ENCODE results near the gene AAR2.

AAR2 gene

DNA sequence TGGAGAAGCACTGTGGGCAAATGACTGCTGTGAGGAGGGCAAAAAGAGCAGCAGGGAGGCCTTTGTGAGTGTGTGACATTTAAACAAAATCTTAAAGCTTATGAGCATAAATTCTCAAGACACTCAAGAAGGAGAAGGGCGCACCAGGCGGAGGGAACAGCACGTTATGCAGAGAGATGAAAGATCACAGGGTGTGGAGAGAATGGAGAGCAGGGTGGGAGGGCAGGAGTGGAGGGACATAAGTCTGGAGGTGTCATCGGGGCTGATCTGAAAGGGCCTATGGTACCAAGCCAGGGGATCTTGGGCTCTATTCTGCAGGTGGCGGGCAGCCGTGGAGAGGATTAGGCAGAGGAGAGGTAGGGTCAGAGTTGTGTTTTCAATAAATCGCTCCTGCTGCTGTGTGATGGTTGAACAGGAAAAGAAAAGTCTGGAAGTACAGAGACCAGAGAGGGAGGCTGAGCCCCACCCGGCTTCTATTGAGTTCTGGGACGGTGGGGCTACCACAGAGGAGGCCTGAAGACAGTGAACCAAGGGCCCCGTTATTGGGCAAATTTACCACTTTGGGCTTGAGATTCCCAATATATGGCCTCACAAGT, 45.6 kb downstream of the AAR2 start:
- no peak for DNase-seq

DNA sequence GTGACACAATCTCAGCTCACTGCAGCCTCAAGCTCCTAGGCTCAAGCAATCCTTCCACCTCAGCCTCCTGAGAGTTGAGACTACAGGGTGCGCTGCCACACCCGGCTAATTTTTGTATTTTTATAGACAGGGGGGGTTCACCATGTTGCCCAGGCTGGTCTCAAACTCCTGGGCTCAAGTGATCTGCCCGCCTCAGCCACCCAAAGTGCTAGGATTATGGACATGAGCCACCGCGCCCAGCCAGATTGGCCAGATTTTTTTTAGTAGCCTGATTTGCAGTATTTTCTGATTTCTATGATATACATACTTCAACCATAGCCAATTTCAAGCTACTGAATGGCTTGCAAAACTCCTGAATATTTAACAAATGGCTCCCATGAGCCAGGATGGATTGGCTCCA, 48.5 kb downstream of the AAR2 start:
- no peak for DNase-seq

DNA sequence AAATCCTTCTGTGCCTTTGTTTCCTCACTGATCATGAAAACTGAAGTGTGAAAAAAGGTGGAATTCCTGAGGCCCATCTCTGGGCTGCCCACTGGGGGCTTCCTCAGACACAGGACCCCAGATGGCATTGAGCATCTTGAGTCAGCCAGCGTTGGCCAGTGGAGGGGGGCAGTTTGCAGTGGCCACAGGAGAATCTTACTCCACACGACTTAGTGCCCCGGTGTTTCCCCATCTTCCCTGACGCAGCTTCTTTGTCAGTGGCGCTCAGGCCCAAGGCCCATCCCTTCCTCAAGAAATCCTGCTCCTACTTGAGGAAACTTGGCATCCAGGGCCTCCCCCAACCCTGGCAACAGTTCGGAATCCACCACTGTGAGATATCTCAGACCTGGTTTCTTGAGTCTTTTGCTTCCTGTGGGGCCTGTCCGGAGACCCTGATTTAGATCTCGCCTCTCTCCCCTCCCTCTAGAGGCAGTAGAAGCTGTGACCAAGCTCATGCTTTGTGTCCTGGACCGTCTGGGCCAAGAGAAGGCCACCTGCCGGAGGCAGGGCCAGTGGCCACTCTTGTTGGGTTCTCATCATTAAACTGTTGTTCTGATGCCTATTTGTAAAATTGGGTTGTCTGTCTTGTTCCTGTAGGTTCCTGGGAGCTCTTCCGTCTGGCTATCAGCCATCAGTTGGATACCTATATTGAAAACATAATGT, 49.6 kb downstream of the AAR2 start:
- no peak for DNase-seq

DNA sequence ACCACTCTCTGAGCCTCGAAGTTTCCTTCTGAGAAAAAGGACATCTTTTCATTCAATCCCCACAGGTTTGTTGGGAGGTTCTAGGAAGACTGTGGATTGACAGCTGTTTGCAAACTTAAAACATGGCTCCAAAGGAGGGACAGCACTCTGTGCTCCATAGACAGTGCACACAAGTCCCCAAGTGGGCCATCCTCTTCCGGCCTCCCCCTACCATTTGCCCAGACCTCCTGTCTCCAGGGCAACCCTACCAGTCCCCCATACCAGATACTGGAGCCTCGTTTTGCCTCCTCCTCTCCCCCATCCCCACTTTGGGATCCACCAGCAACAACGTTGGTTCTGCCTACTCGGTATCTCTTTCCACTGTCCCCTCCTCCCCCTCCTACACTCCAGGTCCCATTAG, 61.4 kb downstream of the AAR2 start:
- DNase-seq = no peak

DNA sequence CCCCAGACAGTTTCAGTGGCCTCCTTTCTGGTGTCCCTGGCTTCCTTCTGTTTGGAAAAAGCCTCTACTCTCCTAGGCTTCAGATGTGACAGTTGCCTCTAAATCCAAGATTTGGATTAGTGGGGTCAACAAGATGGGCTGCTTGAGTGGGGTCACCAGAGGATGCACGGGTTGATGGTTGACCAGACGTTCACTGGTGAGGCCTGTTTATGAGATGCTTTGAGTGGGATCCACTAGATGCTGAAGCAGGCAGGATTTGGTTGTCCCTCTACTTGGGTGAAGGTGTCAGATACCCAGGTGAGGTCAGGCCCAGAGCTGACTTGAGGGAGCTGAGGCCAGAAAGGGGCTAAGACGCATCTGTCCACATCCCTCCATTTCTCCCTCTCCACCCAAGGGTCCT, 61.8 kb downstream of the AAR2 start:
- no peak for DNase-seq

DNA sequence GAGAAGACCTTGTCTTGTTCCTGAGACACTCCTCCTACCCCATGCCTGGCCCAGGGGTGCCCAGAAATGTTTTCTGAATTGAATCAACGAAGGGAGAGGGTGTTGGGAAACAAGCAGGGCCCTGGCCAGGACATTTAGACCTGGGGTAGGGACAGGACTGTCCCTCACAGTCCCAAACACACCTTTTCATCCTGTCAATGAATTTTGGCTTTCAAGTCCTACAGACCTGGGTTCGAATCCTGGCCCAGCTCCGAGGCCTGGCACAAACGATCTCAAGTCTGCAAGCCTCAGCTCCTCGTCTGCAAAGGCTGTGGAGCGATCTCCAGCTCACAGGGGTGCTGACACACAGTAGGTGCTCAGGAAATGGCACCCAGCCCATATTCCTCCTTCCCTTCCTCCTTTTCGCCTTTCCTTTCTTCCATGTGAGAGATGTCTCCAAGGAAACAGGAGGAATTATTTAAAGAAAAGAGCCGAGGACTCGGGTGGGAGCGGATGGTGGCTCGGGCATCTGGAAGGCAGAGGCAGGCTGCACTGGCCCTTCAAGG, 62.6 kb downstream of the AAR2 start:
- no peak for DNase-seq

DNA sequence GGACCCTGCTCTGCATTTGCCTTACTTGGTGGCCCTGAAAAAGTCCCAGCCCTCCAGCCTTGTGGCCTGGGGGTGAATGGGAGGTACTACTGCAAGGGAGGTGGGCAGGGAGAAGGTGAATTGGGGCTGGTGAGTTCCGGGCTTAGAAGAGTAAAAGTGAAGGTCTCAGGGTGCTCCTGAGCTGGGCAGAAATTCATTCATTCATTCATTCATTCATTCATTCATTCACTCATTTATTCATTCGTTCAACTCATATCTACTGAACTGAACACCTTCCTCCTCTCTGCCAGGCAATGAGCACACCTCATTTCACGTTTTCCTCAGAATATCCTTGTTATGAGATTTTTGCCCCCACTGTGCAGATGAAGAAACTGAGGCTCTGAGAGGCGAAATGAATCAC, 63.2 kb downstream of the AAR2 start:
- DNase-seq = no peak

DNA sequence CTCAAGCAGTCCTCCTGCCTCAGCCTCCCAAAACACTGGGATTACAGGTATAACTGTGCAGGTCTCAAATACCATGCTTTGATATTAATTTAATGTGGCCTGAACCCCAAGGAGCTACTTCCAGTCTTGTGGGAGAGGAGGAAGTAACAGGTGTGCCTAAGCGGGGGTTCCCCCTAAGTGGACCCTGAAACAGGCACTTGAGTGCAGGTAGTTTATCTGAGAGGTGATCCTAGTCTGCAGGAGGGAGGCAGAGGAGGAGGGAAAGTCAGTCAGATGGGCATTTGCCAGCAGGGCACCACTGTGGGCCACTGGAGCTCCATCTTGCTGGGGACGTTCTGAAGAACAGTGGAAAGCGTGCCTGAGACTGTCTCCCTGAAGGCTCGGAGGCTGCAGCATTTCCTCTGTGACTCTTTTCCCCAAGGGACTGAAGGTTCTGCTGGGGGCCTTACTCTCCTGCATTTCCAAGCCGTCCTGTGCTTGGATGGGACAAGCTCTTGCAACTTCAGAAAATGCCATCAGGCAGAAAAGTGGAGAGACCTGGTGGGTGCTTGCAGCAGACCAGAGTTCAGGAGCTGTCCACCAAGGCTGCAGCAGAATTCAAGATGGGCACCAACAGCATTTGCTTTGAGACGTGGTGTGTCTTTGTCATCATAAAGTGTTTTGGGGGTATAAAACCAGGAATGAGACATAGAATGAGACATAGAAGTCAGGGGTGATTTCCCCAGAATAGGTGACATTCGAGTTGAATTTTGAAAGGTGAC, 65.3 kb downstream of the AAR2 start:
- no peak for DNase-seq

DNA sequence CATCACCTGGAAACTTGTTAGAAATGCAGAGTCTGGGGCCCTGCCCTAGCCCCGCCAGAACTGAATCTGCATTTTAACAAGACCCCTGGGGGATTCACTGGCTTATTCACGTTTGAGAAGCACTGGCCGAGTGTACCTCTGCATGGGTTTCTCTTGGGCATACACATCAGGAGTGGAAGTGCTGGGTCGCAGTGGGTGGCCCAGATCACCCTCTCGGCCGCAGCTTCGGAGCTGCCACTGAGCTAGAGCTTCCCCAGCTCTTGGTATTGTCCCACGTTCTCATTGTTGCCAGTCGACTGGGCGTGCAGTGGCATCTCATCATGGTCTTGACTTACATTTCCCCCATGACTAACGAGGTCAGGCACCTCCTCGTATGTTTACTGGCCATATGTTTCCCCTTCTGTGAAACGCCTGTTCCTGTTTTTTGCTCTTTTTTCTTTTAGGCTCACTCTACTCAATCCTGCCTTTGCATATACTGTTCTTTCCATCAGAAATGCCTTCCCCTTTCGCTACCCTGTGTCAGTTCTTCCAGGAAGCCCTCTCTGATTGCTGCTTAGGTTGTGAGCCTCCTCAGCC, 66.8 kb downstream of the AAR2 start:
- no peak for DNase-seq

DNA sequence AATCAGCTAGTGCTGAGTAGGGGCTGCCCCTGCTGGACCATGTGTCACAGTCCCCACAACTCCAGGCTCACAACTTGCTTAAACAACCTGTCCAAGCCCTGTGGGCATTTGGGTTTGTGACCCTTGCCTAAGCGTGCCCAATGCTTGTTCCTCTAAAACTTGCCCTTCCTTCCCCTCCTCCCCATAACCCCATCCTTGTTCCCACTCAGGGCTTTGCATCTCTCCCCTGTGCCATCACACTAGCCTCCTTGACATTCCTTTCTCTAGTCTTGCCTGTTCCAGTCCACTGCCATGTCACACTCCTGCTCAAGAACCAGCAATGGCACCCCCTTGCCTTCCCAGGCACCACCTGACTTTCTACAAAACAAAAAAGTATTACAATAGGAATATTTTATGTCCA, 67.6 kb downstream of the AAR2 start:
- no peak for DNase-seq

DNA sequence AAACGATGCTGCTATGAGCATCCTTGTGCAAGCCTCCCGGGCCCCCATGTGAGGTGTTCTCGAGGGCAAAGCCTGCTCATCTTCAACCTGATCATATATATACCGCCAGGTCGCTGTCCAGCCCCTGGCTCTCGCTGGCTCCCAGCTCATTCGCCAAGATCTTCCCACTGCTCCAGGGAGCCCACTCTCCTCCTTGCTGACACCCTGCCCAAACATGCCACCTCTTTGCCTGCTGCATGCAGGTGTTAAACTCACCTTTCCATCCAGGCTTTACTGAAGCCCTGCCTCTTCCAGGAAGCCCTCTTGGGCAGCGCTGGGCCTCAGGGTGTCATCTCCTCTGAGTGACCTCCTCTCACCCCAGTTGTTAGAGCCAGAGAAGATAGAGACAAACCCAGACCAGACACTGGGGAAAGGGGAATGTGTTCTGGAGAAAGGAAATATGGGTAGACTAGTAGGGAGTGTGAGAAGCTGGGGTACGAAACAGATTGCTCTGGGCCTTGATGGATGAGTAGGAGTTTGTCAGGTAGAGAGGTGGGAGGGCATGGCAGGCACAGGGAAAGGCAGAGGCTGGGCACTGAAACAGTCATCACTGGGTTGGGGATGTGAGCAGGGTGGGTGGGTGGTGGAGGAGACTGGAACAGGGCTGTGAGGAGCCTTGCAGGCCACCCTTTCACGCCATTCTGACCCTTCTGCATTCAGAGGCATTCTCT, 68.7 kb downstream of the AAR2 start:
- no peak for DNase-seq

DNA sequence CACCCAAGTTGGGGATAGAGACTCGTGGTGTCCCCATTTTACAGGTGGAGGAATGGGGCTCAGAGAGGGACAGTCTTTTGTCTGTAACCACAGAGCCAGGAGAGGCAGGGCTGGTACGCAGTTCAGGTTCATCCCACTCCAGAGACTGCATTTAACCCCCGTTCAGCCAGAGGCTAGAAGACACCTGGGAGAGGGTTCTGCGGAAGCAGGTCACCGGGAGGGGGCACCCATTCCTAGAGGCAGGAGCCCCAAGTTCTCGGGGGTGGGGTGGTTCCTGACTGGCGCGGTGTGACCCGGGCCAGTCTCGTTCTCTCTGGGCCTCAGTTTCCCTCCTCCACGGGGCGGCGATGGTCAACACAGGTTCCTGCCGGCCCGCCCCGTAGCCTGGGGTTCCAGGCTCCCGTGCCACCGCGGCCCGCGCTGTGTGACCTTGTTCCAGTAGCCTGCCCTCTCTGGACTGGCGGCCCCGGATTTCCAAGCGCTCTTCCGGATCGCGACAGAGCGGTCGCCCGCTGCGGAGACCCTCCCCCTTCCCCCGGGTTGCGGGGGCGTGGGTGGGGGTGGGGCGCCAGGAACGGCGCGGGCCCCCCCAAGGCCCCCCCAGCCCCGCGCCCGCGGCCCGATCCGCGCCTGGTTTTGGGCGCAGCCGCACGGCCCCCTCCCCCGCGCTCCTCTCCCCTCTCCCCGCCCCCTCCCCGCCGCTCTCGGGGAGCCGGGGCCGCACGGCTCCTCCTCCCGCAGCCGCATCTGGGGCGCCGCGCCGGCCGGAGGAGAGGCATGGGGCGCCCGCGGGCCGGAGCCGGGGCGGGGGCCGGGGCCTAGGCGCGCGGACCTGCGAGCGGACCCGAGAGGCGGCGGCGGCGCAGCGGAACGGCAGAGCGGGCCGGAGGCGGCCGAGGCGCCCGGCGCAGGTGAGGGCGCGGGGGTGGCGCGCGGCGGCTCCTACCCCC, 69.6 kb downstream of the AAR2 start, which contains the start of gene DLGAP4:
Gene DLGAP4, plus strand, starts transcription at position 738 of the 950 bp plus-strand sequence. CDS start 125,379 bp downstream, outside the sequence.
- DNase-seq = peak; percentile 38

Data from eye (tissue), 1 donor.